HG02884 (cell line): Measurements from ENCODE around the gene MACROD2.
"Not testable (repeated sequence)": the region's sequence is repeated elsewhere in the genome, so short reads cannot be mapped to it uniquely, and the experiment has no call there.

ENCODE experiments used
- ATAC-seq: cut with Tn5 transposase; IDR thresholded peaks from one replicate; pipeline ENCODE4 v1.9.1; 2021; ENCODE audit warnings: mild to moderate bottlenecking, moderate library complexity; ENCODE audit not compliant: unreplicated experiment

MACROD2 gene

DNA sequence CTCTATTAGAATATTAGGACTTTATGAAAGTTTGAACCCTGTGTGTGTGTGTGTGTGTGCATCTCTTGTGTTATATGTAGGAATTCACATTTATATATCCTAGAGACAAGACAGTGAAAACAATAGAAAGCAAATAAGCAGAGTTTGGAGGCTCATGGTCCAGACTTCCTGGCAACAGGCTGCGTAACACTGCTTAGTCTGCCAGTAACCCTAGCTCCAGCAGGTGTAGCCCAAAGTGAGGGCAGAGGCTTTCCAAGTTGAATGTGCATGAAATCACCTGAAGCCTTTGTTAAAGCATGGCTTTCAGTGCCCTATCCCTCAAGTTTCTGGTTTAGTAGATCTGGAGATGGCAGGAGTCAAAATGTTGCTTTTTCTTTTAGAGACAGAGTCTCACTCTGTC, 2008.0 kb downstream of the MACROD2 start:
- no peak for ATAC-seq

DNA sequence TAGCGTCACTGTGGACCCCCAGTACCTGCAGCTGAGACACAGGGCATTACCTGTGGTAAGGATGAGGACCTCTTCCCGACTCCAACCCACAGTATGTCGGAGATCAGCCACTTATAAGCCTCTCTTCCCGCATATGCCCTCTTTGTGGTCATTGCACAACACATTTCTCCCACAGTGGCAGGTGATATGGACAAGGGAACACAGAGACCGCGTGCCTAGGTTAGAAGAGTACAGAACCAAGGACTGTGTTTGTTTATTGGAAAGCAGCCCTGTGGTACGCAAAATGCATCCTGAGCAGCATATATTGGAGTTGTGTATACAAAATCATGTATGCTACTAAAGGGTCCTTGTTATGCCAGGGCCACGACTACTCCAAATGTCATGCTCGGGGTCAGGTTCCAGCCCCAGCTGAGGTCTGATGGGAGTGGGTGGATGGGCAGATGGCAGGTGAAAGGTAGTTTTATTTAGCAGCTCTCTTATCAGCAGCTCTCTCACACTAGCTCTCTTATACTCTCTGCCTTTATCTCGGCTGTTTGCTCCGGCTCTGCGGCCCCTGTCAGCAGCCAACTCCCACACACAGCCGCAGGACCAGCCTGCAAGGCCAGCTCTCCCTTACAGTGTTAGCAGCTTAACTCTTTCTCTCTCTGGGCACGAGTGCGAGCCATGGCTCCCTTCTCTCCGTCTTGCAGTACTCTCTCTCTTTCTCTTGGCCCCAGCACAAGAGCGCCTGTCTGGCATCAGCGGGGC, 2009.0 kb downstream of the MACROD2 start:
- ATAC-seq: no peak

DNA sequence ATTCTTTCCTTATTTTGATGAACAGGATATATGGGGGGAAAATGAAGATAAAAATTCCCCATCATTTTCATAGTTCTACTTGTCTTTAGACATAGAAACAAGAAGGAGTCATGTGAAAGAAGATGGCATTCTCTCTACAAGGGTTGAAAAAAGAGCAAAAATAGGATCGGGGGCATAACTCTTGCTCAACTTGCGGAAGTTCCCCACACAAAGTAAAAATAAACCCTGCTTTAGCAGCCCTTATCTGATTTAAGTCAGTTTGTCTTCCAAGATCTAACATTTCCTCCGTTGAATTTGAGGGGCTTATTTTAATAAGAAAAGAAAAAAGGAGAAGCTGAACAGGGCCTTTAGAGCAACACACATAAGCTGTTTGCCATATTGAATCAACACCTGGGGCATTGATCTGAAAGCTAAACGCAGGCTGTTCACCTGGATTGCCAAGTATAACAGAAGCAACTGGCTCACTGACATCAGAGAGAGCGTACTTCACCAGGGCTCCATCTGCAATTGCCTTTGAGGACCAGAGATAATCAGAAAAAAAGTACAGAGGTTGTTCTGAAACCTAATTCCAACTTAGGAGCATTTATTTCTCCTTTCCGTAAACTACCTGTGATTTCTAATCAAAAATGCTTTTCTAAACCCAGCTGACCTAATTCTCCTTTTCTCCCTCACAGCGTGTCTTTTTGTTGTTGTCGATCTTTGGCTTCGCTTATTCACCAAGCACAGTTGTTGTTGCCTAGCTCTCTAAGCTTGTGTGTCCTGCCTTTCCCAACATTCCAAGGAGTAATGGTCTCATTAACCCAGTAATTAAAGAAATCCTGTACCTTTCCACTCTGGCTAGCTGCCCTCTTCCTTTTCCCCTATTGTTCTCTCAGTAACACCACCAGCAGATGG, 2010.0 kb downstream of the MACROD2 start:
- ATAC-seq: no peak

DNA sequence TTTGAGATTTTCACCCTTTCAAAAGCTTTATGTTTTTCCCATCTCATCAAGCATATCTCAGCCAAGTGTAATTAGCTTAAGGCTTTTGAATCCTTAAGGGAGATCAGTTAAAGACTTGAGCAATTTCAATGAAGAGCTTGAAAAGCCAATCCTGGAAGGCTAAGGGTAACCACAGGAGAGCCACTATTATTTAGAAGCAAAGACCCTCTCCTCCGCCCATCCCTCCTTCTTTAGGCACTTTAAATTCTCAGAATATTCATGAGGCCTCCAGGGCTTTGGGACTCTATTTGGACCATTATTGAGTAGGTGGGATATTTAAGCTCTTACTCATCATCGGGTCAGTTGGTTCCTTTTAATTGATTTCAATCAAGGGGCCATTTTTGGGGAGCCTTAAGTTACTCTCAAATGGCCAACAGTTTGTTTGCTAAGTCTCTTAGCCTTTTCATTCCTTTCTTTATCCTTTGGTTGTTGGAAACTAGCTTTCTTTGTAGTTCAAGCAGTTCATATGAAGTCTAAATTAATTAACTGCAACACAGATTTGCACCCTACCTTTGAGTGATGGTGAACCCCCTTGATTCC, 2010.7 kb downstream of the MACROD2 start:
- no peak for ATAC-seq

DNA sequence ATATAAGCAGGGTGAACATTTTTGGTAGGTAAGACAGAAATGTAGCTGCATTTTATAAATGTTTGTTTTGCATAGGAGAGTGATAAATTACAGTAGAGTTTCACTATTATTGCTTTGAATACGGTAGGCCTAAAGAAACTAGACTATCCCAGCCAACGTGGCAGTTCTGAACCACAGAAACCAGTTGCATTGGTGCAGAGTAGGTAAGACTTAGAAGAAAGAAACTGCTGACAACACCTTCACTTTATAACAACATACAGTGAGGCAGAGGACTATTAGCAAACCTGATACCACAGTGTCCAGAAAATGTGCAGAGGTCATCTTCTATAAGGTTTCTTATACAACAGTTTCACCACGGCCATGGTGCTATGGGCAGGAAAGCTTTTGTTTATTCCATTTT, 2011.8 kb downstream of the MACROD2 start:
- ATAC-seq: peak; percentile 99

DNA sequence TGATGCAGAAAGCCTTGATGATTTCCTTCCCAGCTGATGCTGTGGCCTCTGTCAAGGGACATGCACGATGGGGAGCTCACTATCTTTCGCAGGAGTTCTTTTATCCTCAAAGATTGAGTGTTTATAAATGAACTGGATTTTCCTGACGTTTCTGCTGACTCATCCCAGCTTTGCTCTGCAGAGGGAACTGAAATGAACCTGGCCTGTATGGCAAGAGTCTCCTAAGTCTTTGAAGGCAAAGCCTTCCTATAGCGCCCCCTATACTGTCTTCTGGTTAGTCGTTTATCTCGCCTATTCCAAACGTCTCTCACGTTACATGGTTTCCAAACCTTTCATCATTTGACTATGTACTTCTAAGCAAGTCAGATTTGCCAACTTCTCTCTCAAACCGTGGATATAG, 2012.6 kb downstream of the MACROD2 start:
- no peak for ATAC-seq

DNA sequence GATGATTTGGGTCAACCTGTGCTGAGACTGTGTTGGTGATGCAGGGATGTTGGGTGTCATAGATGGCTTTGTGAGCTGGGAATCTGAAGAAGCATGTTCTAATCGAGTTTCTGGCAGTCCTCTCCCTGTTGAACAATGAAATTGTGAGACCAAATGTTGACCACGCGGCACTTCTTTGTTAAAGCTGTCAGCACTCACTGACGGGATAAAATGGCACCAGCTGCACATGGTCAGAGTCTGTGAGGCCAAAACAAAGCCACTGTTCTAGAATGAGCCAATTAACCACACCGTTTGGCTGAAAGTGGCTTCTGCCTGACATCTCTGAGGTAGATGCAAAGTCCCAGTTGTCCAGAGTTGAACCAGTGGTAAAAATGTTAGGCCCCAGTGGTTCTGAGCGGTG, 2015.7 kb downstream of the MACROD2 start:
- ATAC-seq: no peak

DNA sequence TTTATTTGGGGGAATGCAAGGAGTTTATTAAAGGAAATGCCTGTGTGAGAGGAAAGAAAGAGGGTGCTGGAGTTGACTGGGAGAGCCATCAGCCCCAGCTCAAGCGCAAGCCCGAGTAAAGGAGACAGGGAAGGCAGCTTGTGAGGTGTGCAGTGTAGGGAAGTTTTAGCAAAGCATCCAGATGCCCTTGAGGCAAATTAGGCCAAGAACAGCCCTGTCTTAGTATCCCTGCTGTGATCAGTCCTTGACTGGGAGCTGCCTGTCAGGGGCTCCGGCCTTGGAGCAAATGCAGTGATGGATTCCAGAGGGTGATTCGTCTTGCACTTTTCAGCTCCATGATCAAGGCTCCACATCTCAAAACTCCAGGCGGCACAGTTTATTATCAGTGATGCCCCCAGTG, 2016.2 kb downstream of the MACROD2 start:
- no peak for ATAC-seq

DNA sequence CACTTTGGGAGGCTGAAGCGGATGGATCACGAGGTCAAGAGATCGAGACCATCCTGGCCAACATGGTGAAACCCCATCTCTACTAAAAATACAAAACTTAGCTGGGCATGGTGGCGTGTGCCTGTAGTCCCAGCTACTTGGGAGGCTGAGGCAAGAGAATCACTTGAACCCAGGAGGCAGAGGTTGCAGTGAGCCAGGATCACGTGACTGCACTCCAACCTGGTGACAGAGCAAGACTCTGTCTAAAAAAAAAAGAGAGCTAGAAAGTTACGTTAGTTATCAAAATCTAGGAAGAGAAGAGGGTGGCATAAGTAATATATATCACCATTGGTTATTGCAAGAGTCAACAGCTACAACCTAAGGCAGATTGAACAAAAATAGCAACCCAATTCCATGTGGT, 2017.6 kb downstream of the MACROD2 start:
- not testable (repeated sequence) for ATAC-seq

DNA sequence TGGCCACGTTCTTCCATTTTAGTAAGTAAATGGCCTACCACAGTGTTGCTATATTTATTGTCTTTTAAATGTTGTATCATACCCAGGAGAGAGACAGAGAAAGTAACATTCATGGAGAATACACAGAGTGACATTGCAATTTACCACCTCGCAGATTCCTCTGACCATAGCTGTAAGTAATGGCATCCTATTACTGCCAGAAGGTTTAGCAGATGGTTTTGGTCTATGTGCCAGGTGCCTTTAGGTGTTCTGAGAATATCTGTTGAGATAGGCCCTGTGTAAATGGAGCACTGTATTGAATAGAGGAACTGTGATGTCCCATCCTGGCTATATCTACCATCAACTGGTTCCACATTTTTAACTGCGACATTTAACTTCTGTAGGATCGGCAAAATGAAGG, 2018.3 kb downstream of the MACROD2 start:
- no peak for ATAC-seq

DNA sequence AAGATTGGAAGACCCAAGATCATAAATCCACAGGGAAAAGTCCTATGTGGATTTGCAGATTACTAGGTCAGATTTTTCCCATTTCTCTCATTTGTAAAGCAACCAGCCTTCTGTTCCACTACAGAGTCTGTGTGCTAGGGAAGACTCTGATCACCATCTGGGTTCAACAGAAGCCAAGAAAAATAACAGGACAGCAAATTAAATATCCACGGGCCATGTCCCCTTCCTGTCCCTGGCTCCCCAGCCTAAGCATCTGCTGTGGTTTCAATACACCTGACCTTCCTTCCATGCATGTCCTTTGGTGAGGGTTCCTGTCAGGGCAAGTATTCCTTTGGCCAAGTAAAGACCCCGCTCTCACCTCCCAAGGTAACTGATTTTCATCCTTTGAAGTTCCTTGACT, 2019.1 kb downstream of the MACROD2 start:
- ATAC-seq: no peak

DNA sequence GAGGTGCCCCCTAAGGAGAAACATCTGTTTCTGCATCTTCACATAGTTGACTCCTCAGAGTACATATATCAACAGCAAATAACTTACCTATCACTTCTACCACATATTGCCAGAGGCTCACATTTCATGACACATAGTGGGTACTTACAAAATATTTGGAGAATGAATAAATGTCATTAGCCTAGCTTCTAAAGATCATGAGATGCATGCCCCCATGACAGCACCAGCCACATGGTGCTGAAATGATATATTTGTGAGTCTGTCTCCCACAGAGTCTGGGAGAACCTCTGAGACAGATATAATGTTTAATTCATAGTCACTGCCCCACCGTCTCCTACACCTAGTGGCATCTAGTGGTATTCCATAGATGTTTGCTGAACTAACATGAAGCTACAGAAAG, 2022.3 kb downstream of the MACROD2 start:
- ATAC-seq: no peak

DNA sequence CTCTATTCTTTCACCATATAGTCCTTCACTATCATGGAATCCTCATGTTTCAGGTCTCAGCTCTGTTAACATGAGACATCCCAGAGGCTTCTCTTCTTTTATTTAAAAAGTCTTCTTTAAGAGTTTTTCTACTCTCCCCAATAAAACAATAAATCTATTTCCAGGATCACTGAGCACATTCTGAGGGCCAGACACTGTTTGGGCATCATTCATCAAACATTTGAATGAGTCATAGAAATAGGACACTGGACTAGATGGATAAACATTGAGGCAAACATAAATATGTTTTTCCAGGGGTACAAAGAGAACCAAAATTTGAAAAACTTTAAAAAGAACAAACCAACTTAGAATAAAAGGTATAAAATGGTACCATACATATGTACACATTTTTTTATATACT, 2023.6 kb downstream of the MACROD2 start:
- ATAC-seq: no peak

DNA sequence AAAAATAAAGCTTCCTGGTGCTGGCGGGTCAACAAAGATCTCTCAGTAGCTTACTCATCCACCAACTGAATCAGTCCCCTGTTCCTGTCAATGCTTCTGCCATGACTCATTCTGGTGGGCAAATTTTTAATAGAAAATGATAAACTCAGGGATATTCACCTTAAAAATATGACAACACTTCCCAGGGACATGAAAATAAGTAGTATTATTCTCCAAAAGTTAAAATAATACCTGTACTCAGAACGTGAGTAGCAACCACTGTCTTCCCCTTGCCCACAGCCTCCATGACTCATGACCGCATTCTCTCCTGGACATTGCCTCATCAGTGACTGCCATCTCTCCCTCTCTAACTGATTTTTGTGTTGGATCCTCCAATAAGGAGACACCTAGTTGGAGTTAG, 2025.7 kb downstream of the MACROD2 start:
- no peak for ATAC-seq

DNA sequence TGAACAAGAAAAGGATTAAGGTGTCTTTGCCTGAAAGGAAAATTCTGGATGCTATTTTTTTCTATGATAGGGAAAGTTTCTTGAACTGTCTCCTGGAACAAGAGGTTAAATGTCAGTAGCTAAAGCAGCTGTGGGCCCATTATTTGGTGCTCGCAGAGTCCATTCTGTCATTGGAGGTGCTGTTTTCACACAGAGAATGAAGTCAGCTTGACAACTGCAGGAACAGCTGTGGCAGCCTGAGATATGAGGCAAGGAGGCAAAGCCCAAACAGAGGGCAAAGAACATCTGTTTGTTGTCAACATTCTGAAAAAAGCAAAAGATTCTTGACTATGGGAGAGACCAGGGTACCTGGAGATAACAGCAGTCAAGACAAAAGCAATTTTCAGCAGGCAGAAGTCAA, 2029.8 kb downstream of the MACROD2 start:
- ATAC-seq: no peak

DNA sequence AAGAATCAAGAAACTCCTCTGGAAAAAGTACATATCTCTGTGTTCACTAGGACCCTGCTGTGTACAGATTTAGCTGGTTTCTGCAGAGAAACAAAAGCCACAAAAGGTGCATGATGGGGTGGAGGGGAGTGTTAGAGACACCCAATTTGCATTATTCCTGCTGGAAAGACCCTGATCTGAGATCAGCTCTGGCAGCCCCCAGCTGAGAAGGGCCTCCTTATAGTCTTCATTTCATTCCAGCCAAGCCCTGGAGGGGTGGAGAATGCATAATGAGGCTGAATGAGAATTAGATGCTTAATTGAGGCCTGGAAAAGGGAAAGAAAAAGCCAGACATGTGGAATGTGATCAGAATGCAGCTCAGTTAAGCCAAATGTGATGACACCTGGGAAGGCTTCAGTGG, 2032.4 kb downstream of the MACROD2 start:
- no peak for ATAC-seq

DNA sequence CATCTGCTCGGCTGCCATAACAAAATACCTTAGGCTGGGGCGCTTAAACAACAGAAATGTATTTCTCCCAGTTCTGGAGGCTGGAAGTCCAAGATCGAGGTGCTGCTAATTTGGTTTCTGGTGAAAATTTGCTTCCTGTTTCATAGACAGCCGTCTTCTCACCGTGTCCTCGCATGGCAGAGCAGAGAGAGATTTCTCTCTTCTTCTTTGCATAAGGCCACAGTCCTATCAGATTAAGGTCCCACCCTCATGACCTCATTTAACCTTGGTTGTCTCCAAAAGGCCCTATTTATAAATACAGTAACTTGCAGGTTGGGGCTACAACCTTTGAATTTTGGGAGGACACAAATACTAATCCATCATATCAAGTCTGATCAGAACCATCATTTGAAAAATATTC, 2033.6 kb downstream of the MACROD2 start:
- ATAC-seq: peak; percentile 52

DNA sequence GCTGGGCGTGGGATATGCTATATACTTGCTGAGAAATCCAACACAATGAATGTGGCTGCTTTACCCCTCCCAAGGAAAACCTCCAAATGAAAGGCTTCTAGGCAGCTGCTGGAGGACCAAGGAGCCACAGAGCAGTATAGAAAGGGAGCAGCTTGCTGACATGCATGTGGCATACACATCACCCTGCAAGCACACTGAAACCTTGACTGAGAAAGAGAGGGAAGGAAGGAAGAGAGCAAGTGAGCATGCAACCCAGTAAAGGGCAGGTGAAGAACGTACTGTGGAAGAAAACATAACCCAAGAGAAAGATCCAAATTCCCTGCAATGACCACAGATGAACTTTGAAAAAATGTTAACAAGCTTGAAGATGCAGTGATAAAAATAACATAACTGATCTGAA, 2034.9 kb downstream of the MACROD2 start:
- ATAC-seq: no peak

DNA sequence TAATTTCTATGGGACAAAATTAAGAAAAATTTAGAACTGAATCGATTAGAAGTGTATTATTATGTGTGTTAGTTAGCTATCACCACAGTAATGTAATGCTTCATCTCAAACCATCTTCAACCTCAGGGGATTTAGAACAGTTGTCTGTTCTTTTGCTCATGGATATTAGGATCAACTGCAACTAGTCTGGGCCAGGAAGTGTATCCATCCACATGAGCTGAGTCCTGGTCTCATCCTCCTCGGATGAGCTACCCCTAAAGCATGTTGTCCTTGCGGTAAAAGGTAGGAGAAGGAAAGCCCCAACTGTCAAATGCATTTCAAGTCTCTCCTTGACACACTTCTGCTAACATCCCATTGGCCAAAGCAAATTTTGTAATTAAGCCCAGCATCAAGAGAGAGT, 2040.3 kb downstream of the MACROD2 start:
- ATAC-seq: no peak

DNA sequence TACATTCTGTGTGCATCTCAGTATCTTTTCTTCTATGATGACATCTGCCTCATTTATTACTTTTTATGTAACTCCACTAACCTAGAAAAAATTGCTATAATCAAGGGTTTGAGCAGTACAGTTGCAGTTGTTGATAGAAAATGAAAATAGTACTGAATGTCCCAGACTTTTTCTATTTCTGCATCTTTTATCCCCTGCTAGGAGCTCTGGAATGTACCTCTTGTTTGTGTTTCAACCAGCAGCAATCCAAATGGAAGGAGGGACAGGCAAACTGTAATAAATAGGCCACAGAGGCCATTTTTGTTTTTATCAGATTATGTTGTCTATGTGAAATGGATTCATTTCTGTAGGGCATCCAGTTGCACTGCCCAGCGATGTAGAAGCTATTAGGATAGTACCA, 2041.0 kb downstream of the MACROD2 start:
- ATAC-seq: no peak

DNA sequence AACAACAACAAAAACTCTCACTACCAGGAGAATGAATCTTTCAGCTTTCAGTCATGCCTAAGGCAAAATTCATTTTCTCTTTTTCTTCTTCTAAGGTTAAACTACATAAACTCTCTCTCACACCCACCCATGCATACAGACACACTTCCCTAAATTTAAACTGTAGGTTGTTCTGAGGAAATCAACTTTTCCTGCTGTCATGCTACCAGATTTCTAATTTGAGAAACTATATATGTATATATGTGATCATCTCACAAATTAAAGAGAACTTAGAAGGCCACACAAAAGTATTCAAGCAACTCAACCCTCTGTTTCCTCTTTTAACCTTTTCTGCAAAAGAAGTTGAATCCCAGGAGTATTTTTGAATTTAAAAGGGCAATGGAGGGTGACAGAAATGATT, 2045.4 kb downstream of the MACROD2 start:
- no peak for ATAC-seq

DNA sequence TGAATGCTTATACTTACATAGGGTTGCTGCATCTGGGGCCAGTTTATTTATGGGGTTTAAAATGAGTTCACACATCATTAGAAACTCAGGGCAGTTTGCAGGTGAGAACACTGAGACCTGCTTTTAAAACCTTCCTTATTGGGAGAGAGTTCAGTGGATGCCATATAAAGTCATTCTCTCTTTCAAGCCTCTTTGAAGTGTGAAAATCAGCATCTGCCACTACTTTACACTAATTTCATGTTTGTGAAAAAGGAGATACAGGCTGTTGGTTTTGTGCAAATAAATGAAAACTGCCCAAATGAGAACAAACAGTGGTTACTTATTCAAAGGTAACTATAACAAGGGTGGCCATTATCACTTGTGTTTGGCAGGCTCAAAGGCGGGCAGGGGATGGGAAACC, 2047.4 kb downstream of the MACROD2 start:
- ATAC-seq: no peak
